GM12872 (cell line): ENCODE measurements around the gene TBX4.

Experiments used
- CTCF ChIP-seq: IDR thresholded peaks from 3 replicates; pipeline ENCODE4 v1.5.1; 2011; ENCODE audit warnings: low read depth, mild to moderate bottlenecking, low read length, moderate library complexity; ENCODE audit not compliant: insufficient read depth

The TBX4 gene

GRCh38 chr17:61496957-61497653, 44.9 kb downstream of the TBX4 start:
- TF ChIP-seq CTCF, result no peak

GRCh38 chr17:61498042-61498994, 46.1 kb downstream of the TBX4 start:
- TF ChIP-seq CTCF, result no peak

- TF ChIP-seq CTCF, result no peak
Measured at GRCh38 chr17:61499632-61500031, 47.4 kb downstream of the TBX4 start.

- no peak for TF ChIP-seq CTCF
Measured at GRCh38 chr17:61500287-61500686, 48.1 kb downstream of the TBX4 start.

- TF ChIP-seq CTCF, result no peak
Measured at GRCh38 chr17:61502292-61502691, 50.1 kb downstream of the TBX4 start.

- no peak for TF ChIP-seq CTCF
Measured at GRCh38 chr17:61503961-61504360, 51.7 kb downstream of the TBX4 start.

- no peak for TF ChIP-seq CTCF
Measured at GRCh38 chr17:61504697-61505096, 52.5 kb downstream of the TBX4 start.
